Pancreas (tissue), 10 donors: Measurements from ENCODE around the gene SEC24A. TPM values are rescaled to one million over a fixed set of nuclear protein-coding genes. Genes with fewer than 3 reads are reported as not detected.

Experiments used
- ATAC-seq, 4 donors: fragments of 200-7000 bp; cut with Tn5 transposase; one replicate each; pipeline versions ENCODE4 v1.8.0 to v1.9.1; 2020; ENCODE audit warnings: mild to moderate bottlenecking in 4 of 4, moderate library complexity in 4 of 4
- DNase-seq, 6 donors: peaks; one replicate each; pipeline ENCODE4 v3.0.0-alpha.2; 2020
- FAIRE-seq: peaks from 2 replicates; lab custom pipeline; 2012; peaks lifted over from hg19 to GRCh38; lab: Jason Lieb, UNC
- H3K27ac ChIP-seq, 4 donors: fragments of 200-600 bp; sonication (generic); 1 replicate in 3 of 4; 2 replicates in 1 of 4; pipeline versions ENCODE4 v1.5.0 to v1.8.0; 2020
- H3K27me3 ChIP-seq, 4 donors: fragments of 200-600 bp; one replicate each; pipeline ENCODE4 v1.8.0; 2021
- H3K36me3 ChIP-seq, 3 donors: fragments of 200-600 bp; sonication (generic) in 1 of 3; one replicate each; pipeline versions ENCODE4 v1.5.0 to v1.8.0; 2020 to 2021
- H3K4me1 ChIP-seq, 3 donors: fragments of 200-600 bp; one replicate each; pipeline ENCODE4 v1.8.0; 2021
- H3K4me3 ChIP-seq, 4 donors: fragments of 200-600 bp; sonication (generic) in 2 of 4; one replicate each; pipeline versions ENCODE4 v1.5.0 to v1.8.0; 2020 to 2021
- H3K9me3 ChIP-seq, 4 donors: fragments of 200-600 bp; one replicate each; pipeline ENCODE4 v1.8.0; 2021
- CTCF ChIP-seq, 4 donors: fragments of 200-600 bp; sonication (generic) in 3 of 4; IDR thresholded peaks; one replicate each; pipeline versions ENCODE4 v1.5.0 to v1.8.0; 2021; ENCODE audit warnings: antibody characterized with exemption in 4 of 4
- WGBS, 2 donors: extraction: QIAGEN DNeasy Blood & Tissue Kit; methylation state at CpG; one replicate each; pipeline ENCODE4 v1.1.7; 2013; 5-methylcytosine and 5-hydroxymethylcytosine counted together
- intact Hi-C, 3 donors: fragments of 100-400 bp; cut with DNase I; formaldehyde crosslinking; loops; one replicate each; pipeline versions ENCODE4 v1.11.1 to v1.14.2; 2022
- polyA plus RNA-seq, 2 donors: library from polyadenylated mRNA; stranded (reverse); fragments of 200-250 nt; gene quantifications; one replicate each; pipeline ENCODE4 v1.2.3, GENCODE V29; 2013
- total RNA-seq, 6 donors: library from RNA; stranded (reverse); fragmentation: NEBNext Ultra II Directional in 4 of 6; extraction: Animal tissue kit (Norgen Biotek cat#: 25700) in 4 of 6; gene quantifications; one replicate each; pipeline versions ENCODE4 v1.2.1 to v1.2.4, GENCODE V29; 2021 to 2023
- donor health status: healthy with polysubstance abuse.
- donor health status: DM: no; HTN: no; CAD: no; lungs with moderate emphysema.
- donor health status: DM: no; HTN: no; CAD: no.
- donor health status: control.
- donor health status: control.
- donor health status: Bipolar disorder and iron deficiency.
- donor health status: DM: yes; HTN: yes; CAD: no.
- donor health status: DM: no; HTN: no; CAD: no.
- donor health status: DM: no; HTN: no; CAD: no.
- donor health status: DM: yes; HTN: yes; CAD: no.

The SEC24A gene
- total and polyA plus RNA-seq, 8 donors, result 3.4 to 18.1 (median 10.2) TPM

- no peak for ATAC-seq
- WGBS, 2 donors, result 95 to 98% methylated on average over 10 of the region's 10 CpGs
- no peak for TF ChIP-seq CTCF (IDR thresholded peaks at IDR 0.05)
These were observed 124.0 kb downstream of the SEC24A start for GRCh38 chr5:134772461-134773125.

GRCh38 chr5:134777366-134777765 is 128.8 kb downstream of the SEC24A start:
- WGBS, 2 donors, result 94 to 98% methylated on average over 2 of the region's 2 CpGs
- H3K4me1 ChIP-seq, result no peaks in the 10 kb centered on the region
- no peak for ATAC-seq
- no peaks in the 10 kb centered on the region for H3K9me3 ChIP-seq
- no peak overlapping the region for H3K27ac ChIP-seq
- no peak for FAIRE-seq
- TF ChIP-seq CTCF (IDR thresholded peaks at IDR 0.05), result no peak
- peaks cover 0 to 57% (median 11%) of the 10 kb centered on the region in 3 donors for H3K36me3 ChIP-seq
- no peak for DNase-seq
- intact Hi-C loops, result no loop called here
- H3K4me3 ChIP-seq, result no peak overlapping the region
- no peaks in the 10 kb centered on the region for H3K27me3 ChIP-seq

More at GRCh38 chr5:134772461-134773125, 124.0 kb downstream of the SEC24A start:
- Histone ChIP-seq H3K4me3 (no peak overlapping the region), H3K9me3 (no peaks in the 10 kb centered on the region), H3K36me3 (peaks cover 0 to 48% (median 11%) of the 10 kb centered on the region in 3 donors), H3K27ac (no peak overlapping the region), H3K4me1 (no peaks in the 10 kb centered on the region), H3K27me3 (no peaks in the 10 kb centered on the region)
- FAIRE-seq, result no peak
- intact Hi-C loops, result no loop called here
- no peak for DNase-seq

Other genes with a start within 250 kb of the SEC24A start
- 10 to 100 TPM; 11.9 to 24.6 (median 15.8) TPM for gene CDKN2AIPNL, start 236.9 kb upstream of the SEC24A start, total RNA-seq
- gene CDKN2AIPNL, start 236.9 kb upstream of the SEC24A start, polyA plus RNA-seq, result 10 to 100 TPM; 26.8 to 42.5 TPM
- 10 to 100 TPM; 25.7 to 42.7 (median 27.4) TPM for gene JADE2, start 123.1 kb upstream of the SEC24A start, total RNA-seq
- gene JADE2, start 123.1 kb upstream of the SEC24A start, polyA plus RNA-seq, result 10 to 100 TPM in 1 of 2 donors, 1 to 10 TPM in 1; 9.6 to 12.6 TPM
- gene SAR1B, start 16.0 kb upstream of the SEC24A start, total RNA-seq, result 10 to 100 TPM; 31.6 to 42.8 (median 39.5) TPM
- 10 to 100 TPM; 11.1 to 21.2 TPM for gene SAR1B, start 16.0 kb upstream of the SEC24A start, polyA plus RNA-seq
- 10 to 100 TPM; 10.1 to 17.6 (median 14.0) TPM for gene CAMLG, start 89.8 kb downstream of the SEC24A start, total RNA-seq
- gene CAMLG, start 89.8 kb downstream of the SEC24A start, polyA plus RNA-seq, result 10 to 100 TPM; 24.1 to 28.3 TPM
- gene DDX46, start 110.0 kb downstream of the SEC24A start, total RNA-seq, result 10 to 100 TPM; 15.4 to 28.8 (median 23.9) TPM
- gene DDX46, start 110.0 kb downstream of the SEC24A start, polyA plus RNA-seq, result 10 to 100 TPM; 14.6 to 15.5 TPM
- 10 to 100 TPM in 5 of 6 donors, 1 to 10 TPM in 1; 7.7 to 17.2 (median 13.8) TPM for gene C5orf24, start 197.2 kb downstream of the SEC24A start, total RNA-seq
- gene C5orf24, start 197.2 kb downstream of the SEC24A start, polyA plus RNA-seq, result 10 to 100 TPM in 1 of 2 donors, 1 to 10 TPM in 1; 6.0 to 15.9 TPM
- 10 to 100 TPM; 26.2 to 35.1 (median 31.4) TPM for gene TXNDC15, start 225.6 kb downstream of the SEC24A start, total RNA-seq
- 10 to 100 TPM; 34.1 to 61.5 TPM for gene TXNDC15, start 225.6 kb downstream of the SEC24A start, polyA plus RNA-seq